IMR-90 (cell line): Measurements from ENCODE around the gene C5orf52.

Source experiments
- BHLHE40 ChIP-seq: fragments of 150-350 bp; IDR thresholded peaks from 2 replicates; pipeline ENCODE4 v1.6.1; 2016; ENCODE audit warnings: mild to moderate bottlenecking, low read depth, low read length
- CTCF ChIP-seq: conservative IDR thresholded peaks from 2 replicates; pipeline ENCODE4 v1.5.1; 2012; ENCODE audit warnings: mild to moderate bottlenecking, low read depth, low read length, improper control_type of control experiment
- POLR2A ChIP-seq: IDR thresholded peaks from 2 replicates; pipeline ENCODE4 v1.6.1; 2012; ENCODE audit warnings: mild to moderate bottlenecking, low read depth, low read length
- RAD21 ChIP-seq: IDR thresholded peaks from 2 replicates; pipeline ENCODE4 v1.6.1; 2012; ENCODE audit warnings: low read length, improper control_type of control experiment
- RCOR1 ChIP-seq: IDR thresholded peaks from 2 replicates; pipeline ENCODE4 v1.6.1; 2012; ENCODE audit warnings: mild to moderate bottlenecking, low read length, improper control_type of control experiment; ENCODE audit not compliant: insufficient replicate concordance
- SMC3 ChIP-seq: fragments of 150-350 bp; IDR thresholded peaks from 2 replicates; pipeline ENCODE4 v1.6.1; 2016; ENCODE audit warnings: low read depth, mild to moderate bottlenecking, antibody characterized with exemption, low read length, moderate library complexity

- TF ChIP-seq CTCF, result no peak
- no peak for TF ChIP-seq POLR2A
- TF ChIP-seq RAD21, result no peak
- TF ChIP-seq SMC3, result no peak
- no peak for TF ChIP-seq BHLHE40
- no peak for TF ChIP-seq RCOR1
Measured at GRCh38 chr5:157650991-157651611, 20.2 kb upstream of the C5orf52 start.
